SKM-1 treated with dmso at 0.1 percent for 144 hours (cell line): ENCODE measurements around the gene CHST6.
"Not testable (repeated sequence)": the region's sequence is repeated elsewhere in the genome, so short reads cannot be mapped to it uniquely, and the experiment has no call there.

Source experiments
- DNase-seq: peaks from one replicate; lab custom pipeline; 2025; ENCODE audit not compliant: unreplicated experiment; lab: John Stamatoyannopoulos, UW

CHST6 gene

GRCh38 chr16:75503801-75504200, 8.6 kb upstream of the CHST6 start:
- DNase-seq = no peak

GRCh38 chr16:75502916-75503605, 7.8 kb upstream of the CHST6 start:
- DNase-seq = no peak

GRCh38 chr16:75501820-75502219, 6.6 kb upstream of the CHST6 start:
- not testable (repeated sequence) for DNase-seq

GRCh38 chr16:75501359-75501758, 6.1 kb upstream of the CHST6 start:
- DNase-seq = no peak

DNA sequence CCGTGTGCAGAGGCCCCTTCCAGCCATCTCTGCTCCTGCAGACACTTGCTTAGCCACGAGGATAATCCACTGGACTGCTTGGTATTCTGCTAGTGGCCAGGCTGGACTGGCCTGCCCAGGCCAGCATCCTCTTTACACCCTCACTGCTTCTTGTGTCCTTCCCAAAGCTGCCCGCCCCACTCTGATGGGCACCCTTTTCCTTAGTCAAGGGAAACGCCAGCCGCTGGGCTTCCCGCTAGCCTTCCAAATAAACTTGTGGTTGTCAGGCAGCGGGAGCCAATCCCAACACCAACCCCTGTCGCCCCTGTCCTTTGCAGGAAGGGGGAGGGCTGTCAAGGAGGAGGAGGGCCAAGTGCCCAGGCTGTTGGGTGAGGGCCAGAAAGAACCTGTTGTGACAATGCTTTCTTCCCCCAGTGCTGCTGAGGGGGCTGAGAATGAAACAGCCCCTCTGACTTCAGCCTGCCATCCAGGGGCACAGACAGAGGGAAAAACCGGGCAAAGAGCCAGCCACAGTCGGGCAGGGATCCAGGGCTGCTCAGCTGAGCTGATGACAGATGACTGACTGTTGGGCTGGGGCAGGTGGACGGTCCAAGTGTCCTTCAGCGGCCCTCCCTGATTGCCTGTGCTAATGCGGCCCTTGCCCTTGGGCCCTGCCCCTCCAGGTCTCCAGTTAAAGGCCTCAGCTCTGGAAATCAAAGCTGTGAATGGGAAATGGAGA, 3.5 kb upstream of the CHST6 start:
- DNase-seq = not testable (repeated sequence)

GRCh38 chr16:75497558-75497957, 2.3 kb upstream of the CHST6 start:
- no peak for DNase-seq

DNA sequence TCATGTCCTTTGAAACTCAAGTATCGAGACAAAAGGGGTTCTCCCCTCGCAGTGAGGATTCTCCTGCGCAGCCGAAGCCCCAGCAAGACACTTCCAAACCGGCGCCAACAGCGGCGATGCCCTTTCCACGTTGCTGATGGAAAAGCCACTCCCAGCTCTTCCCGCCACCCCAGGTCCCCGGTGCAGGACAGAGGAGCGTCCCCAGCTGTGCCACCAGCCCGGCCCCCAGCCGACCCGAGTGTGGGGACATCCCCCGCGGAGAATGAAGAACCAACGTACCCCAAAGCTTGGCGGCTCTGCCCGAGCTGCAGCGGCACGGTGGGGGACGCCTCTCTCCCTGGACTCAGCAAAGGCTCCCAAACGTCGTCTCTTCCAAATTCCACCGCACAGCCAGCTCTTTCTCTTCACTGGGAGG, 573 bp downstream of the CHST6 start:
- no peak for DNase-seq

GRCh38 chr16:75494184-75494583, 1.1 kb downstream of the CHST6 start:
- no peak for DNase-seq

- no peak for DNase-seq
These were observed 3.4 kb downstream of the CHST6 start for GRCh38 chr16:75491876-75492275.

- DNase-seq = no peak
These were observed 6.9 kb downstream of the CHST6 start for GRCh38 chr16:75488322-75488721.

DNA sequence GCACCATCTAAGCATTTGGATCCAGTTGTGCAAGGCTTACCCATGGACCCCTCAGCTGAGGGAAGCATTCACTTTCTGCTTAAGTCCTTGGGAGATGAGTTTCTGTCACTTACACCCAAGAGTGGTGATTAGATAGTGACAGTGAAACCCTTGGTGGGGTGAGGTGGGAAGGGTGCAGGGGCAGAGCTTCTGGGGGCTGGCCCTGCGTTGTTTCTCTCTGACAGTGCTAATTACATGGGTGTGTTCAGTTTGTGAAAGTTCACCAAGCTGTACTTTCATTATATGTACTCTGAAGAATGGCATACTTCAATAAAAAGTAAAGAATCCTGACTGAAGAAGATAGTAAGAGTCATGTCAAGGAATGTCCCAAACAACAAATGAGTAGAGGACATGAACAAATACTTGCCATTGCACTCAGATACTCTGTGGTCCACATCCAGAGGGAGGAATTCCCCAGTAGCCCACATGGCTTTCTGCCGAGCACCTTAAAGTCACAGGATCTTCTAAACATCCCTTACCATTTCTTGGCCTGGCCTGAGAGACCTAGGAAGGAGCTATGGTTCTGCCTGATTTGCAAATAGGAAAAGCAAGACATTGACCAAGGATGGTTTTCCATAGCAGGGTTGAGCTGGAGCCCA, 8.4 kb downstream of the CHST6 start:
- DNase-seq = no peak

- no peak for DNase-seq
These were observed 9.1 kb downstream of the CHST6 start for GRCh38 chr16:75486014-75486675.

- no peak for DNase-seq
These were observed 9.8 kb downstream of the CHST6 start for GRCh38 chr16:75485230-75486013.

GRCh38 chr16:75483222-75483621, 12.0 kb downstream of the CHST6 start:
- DNase-seq = no peak

GRCh38 chr16:75482434-75483205, 12.6 kb downstream of the CHST6 start:
- DNase-seq = no peak

DNA sequence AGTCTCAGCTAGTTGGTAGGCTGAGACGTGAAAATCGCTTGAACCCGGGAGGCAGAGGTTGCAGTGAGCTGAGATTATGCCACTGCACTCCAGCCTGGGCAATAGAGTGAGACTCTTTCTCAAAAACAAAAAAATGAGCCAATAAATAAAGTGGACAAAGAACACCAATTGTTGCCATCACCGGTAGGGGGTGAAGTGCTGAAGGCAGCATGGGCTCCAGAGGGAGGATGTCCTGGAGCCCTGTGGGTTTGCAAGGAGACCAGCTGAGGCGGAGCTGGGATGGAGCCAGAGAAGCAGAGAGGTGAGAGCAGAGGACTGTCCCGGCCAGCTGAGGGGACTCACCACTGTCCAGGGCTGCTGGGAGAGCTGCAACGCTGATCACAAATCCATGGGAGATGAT, 13.8 kb downstream of the CHST6 start:
- no peak for DNase-seq

- DNase-seq = no peak
These were observed 15.7 kb downstream of the CHST6 start for GRCh38 chr16:75479421-75479990.

DNA sequence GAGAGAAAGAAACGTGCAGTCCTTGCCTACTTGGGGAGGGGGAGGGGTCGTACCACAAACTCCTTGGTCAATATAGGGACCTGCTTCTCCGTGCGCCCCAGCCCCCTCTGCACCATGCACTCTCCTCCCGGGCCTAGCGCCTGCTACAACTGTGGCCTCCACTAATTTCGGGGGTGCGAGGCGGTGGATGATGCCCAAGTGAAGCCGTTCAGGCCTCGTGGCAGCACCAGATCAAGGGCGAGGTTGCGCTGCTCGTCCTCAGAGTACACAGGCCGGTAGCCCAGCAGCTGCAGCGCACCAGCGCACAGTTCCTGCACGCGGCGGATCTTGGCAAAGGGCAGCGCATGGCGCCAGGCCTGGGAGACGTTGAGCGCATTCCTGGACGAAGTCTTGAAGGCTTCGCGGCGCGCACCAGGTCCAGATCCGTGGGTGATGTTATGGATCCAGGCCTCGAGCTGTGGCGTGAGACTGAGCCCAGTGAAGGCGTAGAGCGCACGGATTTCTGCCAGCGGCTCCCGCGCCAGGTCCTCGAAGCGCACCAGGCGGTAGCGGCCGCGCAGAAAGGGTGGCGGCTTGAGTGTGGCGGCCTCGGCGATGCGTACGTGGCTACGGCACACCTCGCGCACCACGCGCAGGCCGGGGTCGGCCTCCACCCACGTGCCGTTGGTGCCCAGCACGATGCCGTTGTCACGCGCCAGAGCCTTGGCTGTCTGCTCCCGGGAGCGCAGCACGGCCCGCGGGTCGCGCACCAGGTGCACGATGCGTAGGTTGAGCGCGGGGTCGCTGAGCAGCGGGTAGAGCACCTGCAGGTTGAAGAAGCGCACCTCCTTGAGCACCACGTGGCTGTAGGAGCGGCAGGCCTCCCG, 16.5 kb downstream of the CHST6 start:
- no peak for DNase-seq
